OCI-M2 (cell line): ENCODE data around the gene ETV7.

Source experiments
- DNase-seq: peaks from one replicate; lab custom pipeline; 2025; ENCODE audit not compliant: unreplicated experiment; lab: John Stamatoyannopoulos, UW

ETV7 gene

DNA sequence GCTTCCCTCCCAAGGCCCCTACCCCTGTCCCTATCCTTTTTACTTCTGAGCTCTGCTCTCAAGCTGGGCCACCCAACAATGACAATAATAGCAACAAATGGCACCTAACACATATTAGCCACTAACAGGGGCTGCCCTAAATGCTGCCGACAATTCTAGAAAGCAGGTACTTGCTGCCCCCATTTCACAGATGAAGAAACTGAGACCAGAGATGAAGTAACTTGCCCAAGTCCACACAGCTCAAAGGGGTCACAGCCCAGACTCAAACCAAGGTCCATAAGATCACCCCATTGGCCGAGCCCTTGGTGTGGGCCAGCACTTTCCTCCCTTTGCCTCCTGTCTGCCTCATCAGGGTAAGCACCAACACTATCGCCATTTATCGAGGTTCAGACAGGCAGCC is 62.8 kb downstream of the ETV7 start:
- DNase-seq, result no peak

DNA sequence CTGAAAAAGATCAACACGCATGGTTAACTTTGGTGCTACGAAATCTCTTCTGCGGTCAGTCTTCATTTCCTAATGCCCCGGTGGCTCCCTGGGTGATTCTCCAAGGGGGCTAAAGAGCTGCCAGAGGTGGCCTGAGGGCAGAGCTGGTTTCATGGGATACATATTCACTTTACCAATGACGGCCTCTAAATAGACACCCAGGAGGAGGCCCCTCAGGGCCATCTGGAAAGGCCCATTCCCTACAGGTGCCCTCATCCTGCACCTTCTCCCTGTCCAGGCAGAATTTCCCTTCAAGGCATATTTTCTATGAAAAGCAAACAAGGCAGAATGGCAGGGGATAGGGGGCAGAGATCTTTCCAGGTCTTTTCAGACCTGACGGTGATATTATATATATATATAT is 63.3 kb downstream of the ETV7 start:
- DNase-seq, result no peak

DNA sequence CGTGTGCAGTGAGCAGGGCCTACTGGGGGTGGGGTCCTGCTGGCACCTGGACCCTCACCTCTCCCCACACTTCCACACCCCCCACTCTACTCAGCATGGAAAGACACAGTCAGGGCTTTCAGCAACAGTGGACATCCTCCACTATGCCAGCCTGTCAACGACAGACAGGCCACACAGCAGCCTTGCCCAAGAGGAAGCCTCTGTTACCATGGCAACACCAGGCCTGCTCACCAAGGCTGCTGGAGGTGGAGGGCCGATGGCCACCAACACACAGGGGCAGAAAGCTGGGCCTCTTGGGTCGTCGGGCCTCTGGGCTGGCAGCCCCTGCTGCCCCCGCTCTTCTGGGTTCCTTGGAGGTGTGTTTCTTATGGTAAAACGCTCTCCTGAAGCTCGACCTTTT is 64.4 kb downstream of the ETV7 start:
- no peak for DNase-seq

DNA sequence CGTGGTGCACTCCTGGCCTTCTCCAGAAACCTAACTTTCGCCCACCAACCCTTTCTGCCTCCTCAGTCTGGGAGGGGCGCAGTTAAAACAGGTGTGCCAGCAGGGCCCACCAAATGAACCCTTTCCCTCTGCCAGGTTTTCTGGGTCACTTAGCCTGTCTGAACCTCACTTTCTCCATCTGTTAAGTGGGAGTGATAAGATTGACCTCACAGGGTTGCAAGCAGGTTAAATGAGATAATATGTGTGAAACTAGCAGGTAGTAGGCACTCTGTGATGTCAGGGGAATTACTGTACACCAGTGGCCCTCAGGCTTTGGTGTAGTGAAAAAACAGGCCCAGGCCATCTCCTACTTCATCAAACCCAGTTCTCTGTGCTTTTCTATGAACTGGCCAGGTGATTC is 64.9 kb downstream of the ETV7 start:
- no peak for DNase-seq

DNA sequence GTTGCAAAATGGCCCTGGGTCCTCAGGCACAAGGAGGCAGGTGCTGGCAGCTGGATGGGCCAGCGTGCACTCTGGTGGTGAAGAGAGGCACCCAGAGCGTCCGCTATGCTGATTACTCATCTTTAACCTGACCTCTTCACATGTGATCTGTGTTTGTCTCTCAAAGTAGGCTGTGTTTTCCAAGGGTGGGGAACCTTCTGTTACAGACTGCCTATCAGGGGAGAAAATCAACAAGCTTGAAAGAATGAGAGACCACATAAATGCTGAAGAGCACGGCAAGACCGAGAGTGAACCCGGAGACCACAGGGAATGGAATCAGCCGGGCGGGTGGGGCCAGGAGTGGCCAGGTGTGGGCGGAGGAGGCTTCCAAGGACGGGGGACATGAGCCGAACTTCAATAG is 67.0 kb downstream of the ETV7 start:
- no peak for DNase-seq

DNA sequence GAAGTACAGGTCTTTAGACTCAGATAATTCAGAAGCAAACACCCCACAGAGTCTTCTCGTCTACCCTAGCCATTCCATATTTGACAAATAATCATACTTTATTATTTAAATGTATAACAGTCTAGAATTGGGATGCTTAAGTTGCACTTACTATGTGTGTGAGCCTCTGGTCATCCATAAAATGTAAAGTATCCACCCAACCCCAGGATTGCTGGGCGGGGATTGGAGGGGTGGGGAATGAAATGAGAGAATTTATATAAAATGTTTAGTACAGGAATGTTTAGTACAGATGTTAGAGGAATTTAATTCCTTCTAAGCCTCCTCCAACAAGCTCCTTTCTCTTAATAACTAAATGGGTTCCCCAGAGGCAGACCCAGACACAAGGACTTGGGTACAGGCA is 67.6 kb downstream of the ETV7 start:
- DNase-seq, result no peak

DNA sequence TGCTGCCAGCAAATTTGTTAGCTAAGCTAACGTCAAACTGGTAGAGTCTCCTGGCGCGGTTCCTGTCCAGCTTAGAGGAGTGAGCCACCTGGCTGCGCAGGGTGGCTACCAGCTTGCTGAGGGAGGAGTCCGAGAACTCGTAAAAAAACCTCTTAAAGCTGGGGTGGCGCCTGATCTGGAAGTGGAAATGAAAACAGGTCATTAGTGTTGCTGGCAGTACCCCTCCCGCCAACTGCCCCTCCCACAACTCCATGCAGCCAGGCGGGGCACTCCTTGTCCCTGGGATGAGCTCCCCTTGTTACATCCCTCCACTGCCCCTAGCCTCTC is 68.1 kb downstream of the ETV7 start:
- no peak for DNase-seq

DNA sequence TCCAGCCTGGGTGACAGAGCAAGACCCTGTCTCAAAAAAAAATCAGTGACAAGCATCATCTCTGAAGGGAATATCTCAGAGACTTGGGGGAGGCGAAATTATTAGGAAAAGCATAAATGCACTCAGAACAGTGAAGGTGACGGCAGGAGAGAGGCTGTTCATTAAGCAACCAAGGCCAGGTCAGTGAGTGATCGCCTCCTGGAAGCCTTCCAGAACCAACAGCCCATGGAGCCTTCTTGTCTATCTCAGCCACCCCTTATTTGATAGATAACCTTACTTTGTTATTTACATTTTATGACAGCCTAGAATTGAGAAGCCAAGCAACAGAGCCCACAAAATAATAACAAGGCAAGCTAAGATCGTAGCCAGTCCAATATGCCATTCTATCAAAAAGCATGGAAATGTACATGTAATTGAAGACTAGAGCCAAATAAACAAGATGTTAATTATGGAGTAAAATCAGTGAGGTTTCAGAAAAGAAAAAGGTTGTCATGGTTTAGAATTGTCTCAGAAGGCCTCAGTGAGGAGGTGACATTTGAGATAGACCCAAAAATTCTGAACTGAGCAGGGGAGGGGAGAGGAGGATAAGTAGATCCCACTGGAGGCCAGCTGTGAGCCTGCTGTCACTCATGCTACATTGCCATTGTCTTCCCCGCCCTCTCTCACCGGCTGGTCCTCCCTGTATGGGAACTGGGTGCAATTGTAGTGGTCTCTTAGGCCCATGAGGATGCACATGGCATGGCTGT is 68.6 kb downstream of the ETV7 start:
- no peak for DNase-seq

DNA sequence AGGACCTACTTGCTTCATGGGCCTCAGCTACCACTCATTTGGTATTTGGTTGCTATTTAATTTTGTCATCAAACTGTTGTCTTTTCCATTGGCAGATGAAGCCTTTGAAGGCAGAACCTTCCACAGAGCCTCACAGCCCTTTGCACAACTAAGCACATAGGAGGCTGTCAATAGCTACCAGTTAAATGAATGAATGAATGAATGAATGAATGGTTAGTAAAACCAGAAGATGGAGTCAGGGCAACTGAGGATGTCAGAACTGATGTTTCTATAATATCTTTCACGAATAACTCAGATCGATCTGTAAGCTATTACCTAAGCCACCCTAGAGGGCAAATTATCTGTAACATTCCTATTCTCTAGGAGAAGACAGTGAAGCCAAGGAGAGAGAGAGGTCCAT is 69.8 kb downstream of the ETV7 start:
- DNase-seq, result no peak
